GM21529 (cell line): ENCODE results near the gene PPM1N.

Source experiments
- ATAC-seq: cut with Tn5 transposase; IDR thresholded peaks from one replicate; pipeline ENCODE4 v1.9.1; 2021; ENCODE audit not compliant: unreplicated experiment

Gene PPM1N

GRCh38 chr19:45488708-45489107, 9.5 kb upstream of the PPM1N start:
- no peak for ATAC-seq

- ATAC-seq = no peak
Measured at GRCh38 chr19:45489216-45489855, 8.9 kb upstream of the PPM1N start.

GRCh38 chr19:45492137-45492626, 6.1 kb upstream of the PPM1N start:
- ATAC-seq = no peak

DNA sequence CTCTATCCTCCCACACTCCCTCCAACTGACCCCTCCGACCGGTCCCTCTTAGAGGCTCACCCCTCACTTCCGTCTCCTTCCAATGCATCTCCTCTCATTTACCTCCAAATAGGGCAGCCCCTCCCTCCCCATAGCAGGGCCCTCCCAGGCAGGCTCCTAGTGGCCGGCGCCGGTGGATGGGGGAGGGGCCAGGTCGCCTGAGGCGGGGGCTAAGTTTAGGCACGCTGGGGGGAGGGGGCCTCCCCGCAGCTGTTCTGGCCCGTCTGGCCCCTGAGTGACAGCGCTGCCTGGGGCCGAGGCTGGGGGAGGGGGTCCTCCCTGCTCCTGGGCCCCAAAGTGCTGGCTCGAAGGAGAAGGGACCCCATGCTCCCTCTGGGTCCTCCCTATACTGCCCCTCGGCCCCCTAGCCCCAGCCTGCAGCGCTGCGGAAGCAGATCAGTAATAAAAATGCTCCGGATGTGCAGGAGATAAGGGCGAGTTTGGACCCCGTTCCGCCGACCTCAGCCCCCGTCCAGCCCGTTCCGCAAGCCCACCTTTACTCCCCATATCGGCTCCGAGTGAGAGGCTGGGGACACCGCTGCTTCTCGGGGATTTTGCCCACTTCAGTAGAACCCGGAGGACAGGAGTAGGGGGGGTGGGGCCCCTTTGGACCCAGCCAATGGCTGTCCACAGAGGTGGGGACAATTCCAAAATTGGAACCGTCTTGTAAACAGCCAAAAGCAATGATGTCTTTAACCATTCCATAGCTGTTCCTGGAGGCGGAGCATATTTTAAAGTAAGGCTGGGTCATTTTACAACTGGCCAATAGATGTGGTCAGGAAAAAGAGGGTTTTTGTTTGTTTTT, 5.4 kb upstream of the PPM1N start:
- ATAC-seq = peak; percentile 35

GRCh38 chr19:45494261-45494916, 3.9 kb upstream of the PPM1N start:
- ATAC-seq = no peak

DNA sequence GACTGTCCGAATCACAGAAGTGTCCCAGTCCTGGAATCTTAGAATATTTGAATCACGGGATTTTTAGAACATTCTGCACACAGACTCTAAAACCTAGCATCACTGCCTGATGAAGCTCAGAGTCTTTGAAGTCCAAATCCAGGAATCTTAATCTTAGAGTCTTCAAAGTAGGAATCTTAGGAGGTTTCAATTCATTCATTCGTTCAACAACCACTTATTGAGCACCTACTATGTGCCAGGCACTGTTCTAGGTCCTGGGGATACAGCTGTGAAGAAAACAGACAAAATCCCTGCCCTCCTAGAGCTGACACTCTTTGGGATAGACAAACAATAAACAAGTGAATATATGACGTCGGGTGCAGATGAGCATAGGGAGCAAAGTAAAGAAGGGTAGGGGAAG, 3.1 kb upstream of the PPM1N start:
- no peak for ATAC-seq

- peak; percentile 10 for ATAC-seq
Measured at GRCh38 chr19:45496349-45496953, 1.8 kb upstream of the PPM1N start.

GRCh38 chr19:45497791-45498190, 452 bp upstream of the PPM1N start:
- no peak for ATAC-seq

GRCh38 chr19:45499196-45500180, 1.2 kb downstream of the PPM1N start:
- ATAC-seq = no peak

- ATAC-seq = no peak
Measured at GRCh38 chr19:45500918-45501729, 2.9 kb downstream of the PPM1N start.

DNA sequence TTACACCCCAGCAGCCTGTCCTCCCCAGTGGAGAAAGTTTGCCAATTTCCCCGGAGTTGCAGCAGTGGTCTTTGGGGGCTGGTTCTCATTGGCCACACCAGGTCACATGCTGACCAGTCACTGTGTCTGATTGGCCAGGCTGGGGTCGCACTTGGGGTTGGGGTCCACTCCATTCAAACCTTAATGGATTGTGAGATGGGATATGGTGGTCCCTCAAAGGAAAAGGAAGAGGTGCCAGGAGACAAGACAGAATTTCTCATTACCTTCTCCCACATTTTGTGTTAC, 3.4 kb downstream of the PPM1N start:
- no peak for ATAC-seq

DNA sequence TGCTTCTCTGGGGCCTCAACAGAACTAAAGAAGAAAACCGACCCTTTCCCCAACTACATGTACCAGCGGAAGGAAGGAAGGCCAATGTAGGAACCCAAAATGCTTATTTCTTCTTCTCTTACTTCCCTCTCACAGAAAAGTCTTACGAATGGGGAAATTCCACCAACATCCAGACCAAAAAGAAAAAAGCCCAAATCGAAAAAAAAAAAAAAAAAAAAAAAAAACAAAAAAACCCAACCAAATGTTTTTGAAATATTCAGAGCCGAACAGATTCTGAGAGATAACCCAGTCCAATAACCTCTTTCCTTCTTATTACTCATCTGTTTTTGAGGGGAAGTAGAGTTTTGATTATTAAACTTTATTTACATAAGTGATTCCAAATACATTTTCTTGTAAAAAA, 3.9 kb downstream of the PPM1N start:
- no peak for ATAC-seq

DNA sequence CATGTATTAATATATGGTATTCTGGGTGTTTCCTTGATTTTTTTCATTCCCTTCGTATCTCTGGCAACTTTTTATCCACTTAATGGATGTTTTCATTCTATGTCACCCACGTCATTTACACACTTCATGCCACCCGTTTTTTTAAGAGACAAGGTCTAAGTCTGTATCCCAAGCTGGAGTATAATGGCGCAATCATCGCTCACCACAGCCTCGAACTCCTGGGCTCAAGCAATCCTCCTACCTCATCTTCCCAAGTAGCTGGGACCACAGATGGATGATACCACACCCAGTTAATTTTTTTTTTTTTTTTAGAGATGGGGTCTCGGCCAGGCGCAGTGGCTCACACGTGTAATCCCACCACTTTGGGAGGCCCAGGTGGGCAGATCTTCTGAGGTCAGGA, 5.7 kb downstream of the PPM1N start:
- ATAC-seq = no peak

GRCh38 chr19:45505151-45505995, 7.1 kb downstream of the PPM1N start:
- ATAC-seq = no peak

DNA sequence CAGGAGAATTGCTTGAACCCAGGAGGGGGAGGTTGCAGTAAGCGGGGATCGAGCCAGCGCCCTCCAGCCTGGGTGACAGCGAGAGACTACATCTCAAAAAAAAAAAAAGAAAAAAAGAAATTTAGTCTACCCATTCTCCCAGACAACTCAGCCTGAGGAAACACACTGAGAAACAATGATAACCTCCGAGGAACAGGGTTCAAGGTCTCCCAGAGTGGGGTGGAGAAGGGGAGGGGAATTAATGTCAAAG, 7.7 kb downstream of the PPM1N start:
- ATAC-seq = no peak

DNA sequence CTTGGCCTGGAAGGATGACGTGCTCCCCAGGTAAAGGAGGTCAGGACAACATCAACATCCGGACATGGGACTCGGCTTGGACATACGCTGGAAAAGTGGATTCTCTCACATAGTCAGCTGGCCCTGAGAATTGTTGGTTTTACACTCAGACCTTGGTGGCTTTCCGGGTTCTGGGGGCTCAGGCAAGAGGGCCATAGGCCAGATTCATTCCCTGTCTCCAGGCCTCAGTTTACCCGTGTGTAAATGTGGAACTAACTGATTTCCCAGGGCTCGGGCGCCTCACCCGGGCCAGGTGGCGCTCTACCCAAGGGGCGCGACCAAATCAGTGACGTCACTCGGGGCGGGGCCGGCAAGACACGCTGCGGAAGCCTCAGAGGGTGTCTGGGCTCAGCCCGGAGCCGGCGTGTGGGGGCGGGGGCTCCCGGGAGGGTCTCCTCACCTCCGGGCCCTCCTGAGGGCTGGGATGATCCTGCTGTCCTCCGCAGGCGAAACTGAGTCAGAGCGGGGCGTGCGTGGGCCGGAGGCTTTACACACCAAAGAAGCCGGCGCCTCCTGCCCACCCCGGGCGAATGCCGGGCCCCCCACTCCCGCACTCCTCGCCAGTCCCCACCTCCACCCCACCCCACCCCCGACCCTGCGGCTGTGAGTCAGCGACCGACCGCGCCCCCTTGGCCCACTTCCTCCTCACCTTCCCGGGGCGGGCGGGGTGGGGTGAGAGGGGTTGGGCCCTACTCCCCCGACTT, 8.2 kb downstream of the PPM1N start:
- ATAC-seq = peak; percentile 49

- peak; percentile 43 for ATAC-seq
Measured at GRCh38 chr19:45506989-45507871, 9.0 kb downstream of the PPM1N start, which contains the start of gene VASP. Gene VASP, plus strand, starts transcription at chr19:45507479. Its CDS starts 293 bp downstream, at chr19:45507772.
